CD4-positive, alpha-beta T cell treated with Interleukin-4 for 1 hour (primary cell): ENCODE measurements around the gene C6orf58.
A peak's percentile ranks its signal among the peaks of the same experiment; 100 is the strongest.
"Not testable (repeated sequence)": the region's sequence is repeated elsewhere in the genome, so short reads cannot be mapped to it uniquely, and the experiment has no call there.

Experiments used
- DNase-seq, 2 donors: peaks; one replicate each; pipeline ENCODE4 v3.0.0-alpha.2; 2020 to 2022

The C6orf58 gene

DNA sequence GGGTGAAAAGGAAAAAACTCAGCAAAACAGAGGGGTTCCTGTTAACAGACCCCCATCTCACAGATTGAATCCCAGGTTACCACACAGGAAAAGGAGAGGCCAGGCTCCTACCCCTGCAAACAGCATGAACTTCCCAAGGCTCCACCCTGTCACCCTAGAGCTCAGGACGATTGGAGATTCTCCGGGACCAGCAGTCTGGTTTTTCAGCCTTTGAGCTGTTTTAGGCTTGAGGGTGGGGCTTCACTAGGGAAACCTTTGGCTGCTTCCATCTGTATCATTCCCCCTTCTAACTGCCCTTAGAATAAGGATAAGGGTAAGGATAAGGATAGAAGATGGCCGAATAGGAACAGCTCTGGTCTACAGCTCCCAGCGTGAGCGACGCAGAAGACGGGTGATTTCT is 16.0 kb downstream of the C6orf58 start:
- no peak for DNase-seq

DNA sequence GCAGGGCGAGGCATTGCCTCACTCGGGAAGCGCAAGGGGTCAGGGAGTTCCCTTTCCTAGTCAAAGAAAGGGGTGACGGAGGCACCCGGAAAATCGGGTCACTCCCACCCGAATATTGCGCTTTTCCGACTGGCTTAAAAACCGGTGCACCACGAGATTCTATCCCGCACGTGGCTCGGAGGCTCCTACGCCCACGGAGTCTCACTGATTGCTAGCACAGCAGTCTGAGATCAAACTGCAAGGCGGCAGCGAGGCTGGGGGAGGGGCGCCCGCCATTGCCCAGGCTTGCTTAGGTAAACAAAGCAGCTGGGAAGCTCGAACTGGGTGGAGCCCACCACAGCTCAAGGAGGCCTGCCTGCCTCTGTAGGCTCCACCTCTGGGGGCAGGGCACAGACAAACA is 16.5 kb downstream of the C6orf58 start:
- DNase-seq: not testable (repeated sequence)

DNA sequence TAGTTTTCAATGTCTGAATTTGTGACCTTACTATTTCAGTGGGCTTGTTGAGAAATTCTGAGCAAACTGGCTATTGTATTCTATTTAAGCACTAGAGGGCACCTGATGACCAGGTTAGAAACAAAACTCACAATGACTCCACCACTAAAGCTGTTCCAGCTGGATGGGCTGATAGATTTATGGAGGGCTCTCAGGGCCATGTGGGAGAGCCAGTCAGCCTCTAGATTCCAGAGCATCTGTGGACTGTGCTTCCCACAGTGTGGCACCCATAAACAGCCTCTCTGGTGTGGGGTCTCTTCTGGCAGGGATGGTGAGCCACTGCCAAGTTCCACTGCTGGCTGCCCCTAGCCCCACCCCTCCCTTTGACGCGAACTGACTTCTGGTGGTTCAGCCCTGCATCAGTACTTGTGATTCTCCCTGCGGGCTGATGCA is 29.2 kb downstream of the C6orf58 start:
- DNase-seq: peak in 1 of 2 donors; percentile 10

DNA sequence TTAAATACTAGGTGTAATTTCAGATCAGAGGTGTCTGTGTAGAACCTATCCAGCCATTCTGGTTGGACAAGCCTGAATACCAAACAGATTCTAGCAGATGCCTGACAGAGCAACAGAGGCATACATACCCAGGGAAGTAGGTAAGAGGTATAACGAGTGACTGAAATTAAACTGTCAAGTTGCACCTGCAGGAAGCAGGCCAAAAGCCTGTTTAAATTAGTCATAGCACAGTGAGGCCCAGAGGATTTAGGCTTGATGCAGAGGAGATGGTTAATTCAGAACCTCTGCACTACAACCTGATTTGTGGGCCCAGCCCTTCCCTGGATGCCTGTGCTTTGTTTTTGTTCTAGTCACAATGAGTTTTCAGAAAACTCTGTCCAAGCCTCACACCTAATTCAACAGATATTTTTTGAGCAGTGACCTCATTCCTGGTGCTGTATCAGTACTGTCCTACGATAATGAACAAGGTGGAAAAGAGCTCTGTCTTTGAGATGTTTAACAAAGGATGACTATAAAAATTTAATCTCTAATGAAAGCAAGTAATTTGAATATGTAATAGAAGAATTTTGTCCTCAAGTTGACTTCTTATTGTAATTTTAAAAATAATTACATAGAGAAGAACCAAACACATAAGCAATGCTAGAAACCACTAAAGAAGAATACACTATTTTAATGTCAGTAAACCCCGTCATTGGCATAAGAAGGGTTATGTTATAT is 31.7 kb downstream of the C6orf58 start:
- DNase-seq: no peak

DNA sequence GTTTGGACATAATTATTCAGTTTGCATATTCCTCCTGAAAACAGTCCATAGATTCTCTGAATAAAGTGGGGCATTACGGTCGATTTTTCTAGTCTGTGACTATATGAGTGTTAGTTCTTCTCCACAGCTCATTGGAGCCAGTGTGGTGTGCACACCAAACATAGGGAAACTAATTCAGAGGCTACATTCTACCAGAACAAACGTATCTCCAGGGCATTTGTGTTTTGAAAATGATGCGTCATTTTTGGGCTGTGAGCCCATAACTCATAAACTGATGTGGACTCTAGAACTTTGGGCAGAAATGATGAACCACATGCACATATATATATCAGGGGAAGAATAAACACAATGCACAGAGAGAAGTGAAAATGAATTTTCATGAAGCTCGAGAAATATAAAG is 41.8 kb downstream of the C6orf58 start:
- no peak for DNase-seq

DNA sequence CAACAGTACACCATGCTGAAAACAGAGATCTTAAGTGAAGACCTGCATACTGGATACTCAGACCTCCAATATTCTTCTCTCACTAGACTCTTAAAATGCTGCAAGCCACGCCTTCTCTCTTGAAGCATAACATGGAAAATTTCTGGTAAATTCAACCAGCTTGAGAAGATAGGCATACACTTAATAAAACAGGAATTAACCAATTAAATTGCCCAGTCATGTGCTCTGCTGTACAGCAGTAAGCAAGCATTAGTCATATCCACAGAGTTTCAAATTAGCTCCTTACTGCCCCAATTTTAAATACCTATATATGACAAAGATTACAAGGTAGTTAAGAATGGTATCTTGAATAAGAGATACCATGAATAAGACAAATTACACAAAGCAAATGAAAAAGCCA is 53.8 kb downstream of the C6orf58 start:
- no peak for DNase-seq

DNA sequence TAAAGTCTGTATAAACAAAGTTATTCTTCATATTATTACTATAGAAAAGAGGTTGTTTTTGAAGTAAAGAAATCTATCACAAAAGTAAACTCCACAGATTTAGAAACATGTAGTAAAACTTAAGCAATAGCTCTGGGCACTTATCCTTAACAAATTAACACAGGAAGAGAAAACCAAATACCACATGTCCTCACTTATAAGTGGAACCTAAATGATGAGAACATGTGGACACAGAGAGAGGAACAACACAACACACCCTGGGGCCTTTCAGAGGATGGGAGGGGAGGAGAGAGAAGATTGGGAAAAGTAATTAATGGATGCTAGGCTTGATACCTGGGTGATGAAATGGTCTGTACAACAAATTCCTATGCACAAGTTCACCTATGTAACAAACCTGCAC is 57.2 kb downstream of the C6orf58 start:
- no peak for DNase-seq

DNA sequence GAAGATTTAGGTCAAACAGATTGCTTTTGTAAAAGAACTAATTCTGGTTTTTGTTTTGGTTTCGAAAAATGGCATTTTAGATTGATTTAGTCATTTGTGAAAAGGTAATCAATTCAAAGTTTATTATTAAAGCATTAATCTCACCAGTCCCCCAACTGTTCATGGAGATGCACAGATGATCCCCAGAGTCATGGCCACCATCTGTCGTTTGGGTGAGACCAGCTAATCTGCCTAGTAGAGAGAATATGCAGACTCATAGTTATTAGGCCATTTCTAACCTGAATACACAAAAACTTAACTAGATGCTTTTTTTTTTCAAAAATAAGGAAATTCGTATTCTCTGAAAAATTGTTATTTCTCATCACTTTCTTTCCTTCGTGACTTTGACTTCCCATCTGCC is 58.1 kb downstream of the C6orf58 start:
- no peak for DNase-seq

DNA sequence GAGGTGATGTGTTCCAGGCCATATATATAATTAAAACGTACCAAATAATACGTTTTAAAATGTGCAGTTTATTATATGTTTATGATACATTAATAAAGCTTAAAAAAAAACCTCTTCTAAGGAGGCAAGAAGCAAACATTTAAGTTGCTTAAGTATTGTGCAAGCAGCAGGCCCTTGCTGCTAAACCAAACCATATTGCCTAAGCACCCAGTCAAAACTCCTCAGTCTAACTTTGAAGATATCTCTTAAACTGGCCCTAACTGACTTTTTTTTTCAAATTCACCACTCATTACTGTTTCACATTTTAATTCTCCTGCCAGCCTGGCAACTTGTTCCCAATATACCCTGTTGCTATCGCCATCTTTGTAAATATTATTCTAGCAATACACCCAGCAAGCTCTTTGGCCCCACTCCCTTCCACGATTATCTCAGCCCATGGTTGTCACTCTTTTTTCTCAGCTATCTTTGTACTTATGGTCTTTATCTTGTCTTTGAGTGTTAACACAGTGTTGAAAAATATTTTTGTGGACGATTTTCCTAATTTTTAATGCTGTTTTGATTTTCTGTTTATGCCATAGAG is 60.9 kb downstream of the C6orf58 start:
- DNase-seq: no peak
